Panc1 (cell line): Measurements from ENCODE around the gene ZBTB7C. TPM values are rescaled to one million over a fixed set of nuclear protein-coding genes. Genes with fewer than 3 reads are reported as not detected.

Experiments
- ATAC-seq: fragments of 200-7000 bp; cut with Tn5 transposase; 2 replicates; pipeline ENCODE4 v1.9.1; 2020; ENCODE audit warnings: mild to moderate bottlenecking, moderate library complexity
- BruUV-seq: library from RNA; stranded (reverse); fragments of 400-500 nt; replicated peaks from 2 replicates; lab custom pipeline; 2021; lab: Mats Ljungman, UMichigan
- CTCF ChIA-PET: fragments of 300-600 bp; sonication (Branson Sonifier 250); formaldehyde crosslinking; loops from one replicate; lab custom pipeline; 2022; ENCODE audit warnings: antibody characterized with exemption; lab: Charles Lee
- POLR2A ChIA-PET: fragments of 300-600 bp; sonication (Branson Sonifier 250); formaldehyde crosslinking; loops from one replicate; lab custom pipeline; 2022; ENCODE audit warnings: antibody characterized with exemption; lab: Charles Lee
- DNase-seq: peaks from one replicate; pipeline ENCODE4 v3.0.0-alpha.2; 2010; ENCODE audit warnings: low read depth, low spot score
- H3K27ac ChIP-seq: 2 replicates; pipeline ENCODE4 v1.5.1; 2011; ENCODE audit warnings: mild to moderate bottlenecking, low read length, inconsistent platforms
- H3K27me3 ChIP-seq: fragments of 200-500 bp; sonication (Bioruptor generic); 2 replicates; pipeline ENCODE4 v1.6.0; 2014; ENCODE audit warnings: low read length, inconsistent platforms; ENCODE audit not compliant: control insufficient read depth, insufficient read depth
- H3K36me3 ChIP-seq: fragments of 200-500 bp; sonication (Bioruptor generic); 2 replicates; pipeline ENCODE4 v1.5.1; 2014; ENCODE audit warnings: inconsistent platforms, mild to moderate bottlenecking, low read length, moderate library complexity; ENCODE audit not compliant: control insufficient read depth, insufficient read depth
- H3K4me1 ChIP-seq: 2 replicates; pipeline ENCODE4 v1.5.1; 2011; ENCODE audit warnings: inconsistent platforms, mild to moderate bottlenecking, low read length, moderate library complexity; ENCODE audit not compliant: control insufficient read depth, insufficient read depth
- H3K4me3 ChIP-seq, 2 experiments: 2 replicates each; pipeline ENCODE4 v1.5.1; 2011 to 2012; ENCODE audit warnings: low read depth in 2 of 2, low read length in 2 of 2, mild to moderate bottlenecking in 2 of 2, inconsistent platforms in 1 of 2, moderate library complexity in 1 of 2
- H3K9me3 ChIP-seq: fragments of 200-500 bp; sonication (Bioruptor generic); 2 replicates; pipeline ENCODE4 v1.5.1; 2014; ENCODE audit warnings: low read depth, mild to moderate bottlenecking, inconsistent platforms, low read length, moderate library complexity; ENCODE audit not compliant: control insufficient read depth, insufficient read depth
- POLR2AphosphoS5 ChIP-seq: IDR thresholded peaks from 2 replicates; pipeline ENCODE4 v1.6.1; 2012; ENCODE audit warnings: mild to moderate bottlenecking, low read depth, low read length, moderate library complexity
- SIN3A ChIP-seq: IDR thresholded peaks from 2 replicates; pipeline ENCODE4 v1.6.1; 2012; ENCODE audit warnings: low read depth, mild to moderate bottlenecking, low read length, moderate library complexity, borderline replicate concordance; ENCODE audit not compliant: insufficient read depth
- TCF7L2 ChIP-seq: IDR thresholded peaks from 2 replicates; pipeline ENCODE4 v1.6.1; 2011; ENCODE audit warnings: mild to moderate bottlenecking, low read depth, low read length, inconsistent platforms
- in situ Hi-C: cut with HindIII; loops from 2 replicates; pipeline ENCODE4 v1.10.0; 2016; ENCODE audit warnings: low sequenced_read_pairs, low pct_unique_long_range_greater_than_20kb
- intact Hi-C: fragments of 100-400 bp; cut with micrococcal nuclease; formaldehyde crosslinking; loops from one replicate; pipeline ENCODE4 v1.10.0; 2022; ENCODE audit not compliant: unreplicated experiment
- total RNA-seq: library from RNA; stranded (reverse); gene quantifications from one replicate; pipeline ENCODE4 v1.2.1, GENCODE V29; 2021; ENCODE audit not compliant: unreplicated experiment
- TF ChIP-seq, protein P1 (sequence below), 2 experiments: IDR thresholded peaks; 2 replicates each; pipeline ENCODE4 v1.6.1; 2011 to 2012; ENCODE audit warnings: low read depth in 2 of 2, control low read depth in 1 of 2, low read length in 1 of 2, mild to moderate bottlenecking in 1 of 2, moderate library complexity in 1 of 2; ENCODE audit not compliant: insufficient read depth in 1 of 2
- TF ChIP-seq, protein P2 (sequence below): fragments of 450-650 bp; IDR thresholded peaks from 2 replicates; pipeline ENCODE4 v1.5.1; 2017; ENCODE audit warnings: mild to moderate bottlenecking

ZBTB7C gene
- total RNA-seq, 1 experiment from 2014 or later = 0.03 TPM

DNA sequence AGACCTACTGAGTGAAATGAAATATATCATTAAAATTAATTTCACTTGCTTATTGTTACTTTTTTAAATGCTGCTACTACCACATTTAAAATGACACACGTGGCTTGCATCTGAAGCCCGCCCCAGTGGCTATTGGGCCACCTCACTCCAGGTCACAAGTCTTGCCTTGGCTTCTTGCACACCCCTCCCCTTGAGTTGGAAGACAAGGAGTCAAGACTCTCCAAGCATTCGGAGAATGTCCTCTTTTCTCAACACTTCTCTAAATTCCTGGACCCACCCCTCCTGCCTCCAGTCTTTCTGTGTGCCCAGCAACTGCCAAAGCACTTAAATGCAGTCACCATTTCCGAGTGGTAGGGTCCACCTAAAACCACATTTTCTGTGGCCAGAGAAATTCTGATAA, 73.4 kb downstream of the ZBTB7C start:
- Histone ChIP-seq H3K27me3 (no peaks in the 10 kb centered on the region), H3K4me3 (no peak overlapping the region), H3K27ac (no peak overlapping the region), H3K36me3 (no peaks in the 10 kb centered on the region), H3K4me1 (no peaks in the 10 kb centered on the region), H3K9me3 (no peaks in the 10 kb centered on the region)
- DNase-seq (no peak), ATAC-seq (no peak)
- ChIA-PET POLR2A (no interaction called here), CTCF (no interaction called here)
- TF ChIP-seq POLR2AphosphoS5 (no peak), SIN3A (no peak), TCF7L2 (no peak)
- TF ChIP-seq, protein P1, sequence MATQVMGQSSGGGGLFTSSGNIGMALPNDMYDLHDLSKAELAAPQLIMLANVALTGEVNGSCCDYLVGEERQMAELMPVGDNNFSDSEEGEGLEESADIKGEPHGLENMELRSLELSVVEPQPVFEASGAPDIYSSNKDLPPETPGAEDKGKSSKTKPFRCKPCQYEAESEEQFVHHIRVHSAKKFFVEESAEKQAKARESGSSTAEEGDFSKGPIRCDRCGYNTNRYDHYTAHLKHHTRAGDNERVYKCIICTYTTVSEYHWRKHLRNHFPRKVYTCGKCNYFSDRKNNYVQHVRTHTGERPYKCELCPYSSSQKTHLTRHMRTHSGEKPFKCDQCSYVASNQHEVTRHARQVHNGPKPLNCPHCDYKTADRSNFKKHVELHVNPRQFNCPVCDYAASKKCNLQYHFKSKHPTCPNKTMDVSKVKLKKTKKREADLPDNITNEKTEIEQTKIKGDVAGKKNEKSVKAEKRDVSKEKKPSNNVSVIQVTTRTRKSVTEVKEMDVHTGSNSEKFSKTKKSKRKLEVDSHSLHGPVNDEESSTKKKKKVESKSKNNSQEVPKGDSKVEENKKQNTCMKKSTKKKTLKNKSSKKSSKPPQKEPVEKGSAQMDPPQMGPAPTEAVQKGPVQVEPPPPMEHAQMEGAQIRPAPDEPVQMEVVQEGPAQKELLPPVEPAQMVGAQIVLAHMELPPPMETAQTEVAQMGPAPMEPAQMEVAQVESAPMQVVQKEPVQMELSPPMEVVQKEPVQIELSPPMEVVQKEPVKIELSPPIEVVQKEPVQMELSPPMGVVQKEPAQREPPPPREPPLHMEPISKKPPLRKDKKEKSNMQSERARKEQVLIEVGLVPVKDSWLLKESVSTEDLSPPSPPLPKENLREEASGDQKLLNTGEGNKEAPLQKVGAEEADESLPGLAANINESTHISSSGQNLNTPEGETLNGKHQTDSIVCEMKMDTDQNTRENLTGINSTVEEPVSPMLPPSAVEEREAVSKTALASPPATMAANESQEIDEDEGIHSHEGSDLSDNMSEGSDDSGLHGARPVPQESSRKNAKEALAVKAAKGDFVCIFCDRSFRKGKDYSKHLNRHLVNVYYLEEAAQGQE (IDR thresholded peaks at IDR 0.05; ENCODE audit: insufficient read depth in 1 of 2, low read depth in 2 of 2, low read length in 1 of 2) = no peak
- TF ChIP-seq, protein P2, sequence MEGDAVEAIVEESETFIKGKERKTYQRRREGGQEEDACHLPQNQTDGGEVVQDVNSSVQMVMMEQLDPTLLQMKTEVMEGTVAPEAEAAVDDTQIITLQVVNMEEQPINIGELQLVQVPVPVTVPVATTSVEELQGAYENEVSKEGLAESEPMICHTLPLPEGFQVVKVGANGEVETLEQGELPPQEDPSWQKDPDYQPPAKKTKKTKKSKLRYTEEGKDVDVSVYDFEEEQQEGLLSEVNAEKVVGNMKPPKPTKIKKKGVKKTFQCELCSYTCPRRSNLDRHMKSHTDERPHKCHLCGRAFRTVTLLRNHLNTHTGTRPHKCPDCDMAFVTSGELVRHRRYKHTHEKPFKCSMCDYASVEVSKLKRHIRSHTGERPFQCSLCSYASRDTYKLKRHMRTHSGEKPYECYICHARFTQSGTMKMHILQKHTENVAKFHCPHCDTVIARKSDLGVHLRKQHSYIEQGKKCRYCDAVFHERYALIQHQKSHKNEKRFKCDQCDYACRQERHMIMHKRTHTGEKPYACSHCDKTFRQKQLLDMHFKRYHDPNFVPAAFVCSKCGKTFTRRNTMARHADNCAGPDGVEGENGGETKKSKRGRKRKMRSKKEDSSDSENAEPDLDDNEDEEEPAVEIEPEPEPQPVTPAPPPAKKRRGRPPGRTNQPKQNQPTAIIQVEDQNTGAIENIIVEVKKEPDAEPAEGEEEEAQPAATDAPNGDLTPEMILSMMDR = no peak
- intact Hi-C loops = no loop called here
- no TSS peak for BruUV-seq
- in situ Hi-C loops = no loop called here

DNA sequence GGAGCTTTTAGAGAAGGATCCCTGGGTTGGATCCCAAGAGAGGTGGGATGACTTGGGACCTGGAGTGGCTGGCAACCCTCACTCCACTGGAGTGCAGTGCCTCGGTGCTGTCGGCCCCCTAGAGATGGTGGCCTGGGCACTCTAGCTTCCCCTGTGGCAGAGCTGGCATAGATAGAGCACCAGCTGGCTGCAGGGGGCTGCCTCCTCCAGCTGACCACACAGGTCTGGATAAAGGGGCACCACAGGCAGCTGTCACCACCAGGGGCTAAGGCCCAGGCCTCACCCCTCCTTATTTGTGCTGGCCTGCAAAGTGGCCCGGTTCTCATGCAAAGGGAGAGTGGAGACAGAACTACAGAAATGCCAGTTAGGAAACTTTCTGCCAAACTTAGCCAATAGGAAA, 74.3 kb downstream of the ZBTB7C start:
- in situ Hi-C loops (no loop called here), intact Hi-C loops (no loop called here)
- Histone ChIP-seq H3K4me3 (no peak overlapping the region), H3K4me1 (no peaks in the 10 kb centered on the region), H3K27me3 (no peaks in the 10 kb centered on the region), H3K36me3 (no peaks in the 10 kb centered on the region), H3K27ac (no peak overlapping the region), H3K9me3 (no peaks in the 10 kb centered on the region)
- BruUV-seq = no TSS peak
- CTCF ChIA-PET = no interaction called here
- TF ChIP-seq POLR2AphosphoS5 (no peak), SIN3A (no peak), TCF7L2 (no peak)
- TF ChIP-seq, protein P2 = no peak
- TF ChIP-seq, protein P1 (IDR thresholded peaks at IDR 0.05; ENCODE audit: insufficient read depth in 1 of 2, low read depth in 2 of 2, low read length in 1 of 2) = no peak
- ATAC-seq (no peak), DNase-seq (no peak)
- POLR2A ChIA-PET = no interaction called here
